Spleen (tissue), 11 donors: Measurements from ENCODE around the gene PLA2G4E. TPM values are rescaled to one million over a fixed set of nuclear protein-coding genes. Genes with fewer than 3 reads are reported as not detected.

Experiments
- DNase-seq: peaks from one replicate; pipeline ENCODE4 v3.0.0-alpha.2; 2020
- H3K27ac ChIP-seq, 8 donors: fragments of 200-600 bp; sonication (generic) in 7 of 8; 1 replicate in 4 of 8; 2 replicates in 4 of 8; pipeline versions ENCODE4 v1.5.0 to v1.8.0; 2016 to 2021; ENCODE audit warnings: inconsistent platforms in 4 of 8, mild to moderate bottlenecking in 4 of 8, moderate library complexity in 1 of 8
- H3K27me3 ChIP-seq, 7 donors: fragments of 200-600 bp; sonication (generic) in 6 of 7; replicated peaks in 1 of 7; 1 replicate in 4 of 7; 2 replicates in 3 of 7; pipeline versions ENCODE4 v1.5.0 to v1.8.0; 2016 to 2021; ENCODE audit warnings: inconsistent platforms in 3 of 7, mild to moderate bottlenecking in 1 of 7
- H3K36me3 ChIP-seq, 6 donors: fragments of 200-600 bp; sonication (generic) in 5 of 6; 1 replicate in 4 of 6; 2 replicates in 2 of 6; pipeline versions ENCODE4 v1.5.0 to v1.8.0; 2016 to 2021; ENCODE audit warnings: inconsistent platforms in 2 of 6
- H3K4me1 ChIP-seq, 6 donors: fragments of 200-600 bp; sonication (generic) in 5 of 6; 1 replicate in 3 of 6; 2 replicates in 3 of 6; pipeline versions ENCODE4 v1.5.0 to v1.8.0; 2016 to 2021; ENCODE audit warnings: inconsistent platforms in 3 of 6
- H3K4me3 ChIP-seq, 8 donors: fragments of 200-600 bp; sonication (generic) in 7 of 8; 1 replicate in 4 of 8; 2 replicates in 4 of 8; pipeline versions ENCODE4 v1.5.0 to v1.8.0; 2016 to 2021; ENCODE audit warnings: inconsistent platforms in 4 of 8, mild to moderate bottlenecking in 4 of 8, moderate library complexity in 2 of 8
- H3K9me3 ChIP-seq, 8 donors: fragments of 200-600 bp; sonication (generic) in 7 of 8; 1 replicate in 4 of 8; 2 replicates in 4 of 8; pipeline versions ENCODE4 v1.5.0 to v1.8.0; 2016 to 2021; ENCODE audit warnings: inconsistent platforms in 4 of 8
- POLR2A ChIP-seq, 3 donors: fragments of 450-650 bp; IDR thresholded peaks; one replicate each; pipeline ENCODE4 v1.5.1; 2017; ENCODE audit warnings: antibody characterized with exemption in 3 of 3, mild to moderate bottlenecking in 1 of 3
- POLR2AphosphoS5 ChIP-seq, 3 donors: sonication (generic); formaldehyde crosslinking; IDR thresholded peaks; one replicate each; pipeline ENCODE4 v1.5.1; 2017; ENCODE audit warnings: antibody characterized with exemption in 3 of 3
- WGBS, 5 donors: extraction: QIAGEN DNeasy Blood & Tissue Kit in 3 of 5; methylation state at CpG; one replicate each; pipeline versions ENCODE4 v1.1.5 to v1.1.7; 2013 to 2018; 5-methylcytosine and 5-hydroxymethylcytosine counted together
- intact Hi-C: fragments of 100-400 bp; cut with DNase I; formaldehyde crosslinking; loops from one replicate; pipeline ENCODE4 v1.15.0; 2023; ENCODE audit warnings: low total_unique reads
- polyA plus RNA-seq, 3 donors: library from polyadenylated mRNA; stranded (reverse); fragments of 200-250 nt; gene quantifications; one replicate each; pipeline ENCODE4 v1.2.1, GENCODE V29; 2013
- total RNA-seq, 7 donors: library from RNA; depleted of rRNA in 3 of 7; stranded (reverse); fragments of >200 nt in 3 of 7; fragmentation: NEBNext Ultra II Directional in 4 of 7; extraction: Animal tissue kit (Norgen Biotek cat#: 25700) in 4 of 7; gene quantifications; one replicate each; pipeline versions ENCODE4 v1.1.0 to v1.2.1, GENCODE V29; 2016 to 2021
- TF ChIP-seq, protein P1 (sequence below), 11 experiments: fragments of 200-600 bp in 7 of 11; fragments of 450-650 bp in 4 of 11; sonication (generic) in 4 of 11; IDR thresholded peaks in 8 of 11; conservative IDR thresholded peaks in 3 of 11; 1 replicate in 7 of 11; 2 replicates in 4 of 11; pipeline versions ENCODE4 v1.4.0 to v1.8.0; 2016 to 2021; ENCODE audit warnings: antibody characterized with exemption in 11 of 11, inconsistent platforms in 4 of 11, mild to moderate bottlenecking in 1 of 11
- donor health status: healthy with polysubstance abuse.
- donor health status: DM: no; HTN: no; CAD: no; lungs with moderate emphysema.
- donor health status: DM: no; HTN: no; CAD: no.
- donor health status: Bipolar disorder and iron deficiency.
- donor health status: healthy.
- donor health status: DM: no; HTN: no; CAD: no.
- donor health status: DM: yes; HTN: yes; CAD: no.

PLA2G4E gene
- total and polyA plus RNA-seq, 10 donors: not detected

- no peak overlapping the region for H3K4me3 ChIP-seq
- H3K27me3 ChIP-seq: peaks cover 0 to 62% (median 0%) of the 10 kb centered on the region in 7 donors
- H3K36me3 ChIP-seq: no peaks in the 10 kb centered on the region
- 74 to 90% (median 84%) methylated on average over 5 of the region's 5 CpGs for WGBS, 5 donors
- H3K27ac ChIP-seq: no peak overlapping the region
- intact Hi-C loops: no loop called here
- DNase-seq: no peak
- TF ChIP-seq POLR2AphosphoS5 (IDR thresholded peaks at IDR 0.05) (no peak), POLR2A (IDR thresholded peaks at IDR 0.05) (no peak)
- TF ChIP-seq, protein P1, sequence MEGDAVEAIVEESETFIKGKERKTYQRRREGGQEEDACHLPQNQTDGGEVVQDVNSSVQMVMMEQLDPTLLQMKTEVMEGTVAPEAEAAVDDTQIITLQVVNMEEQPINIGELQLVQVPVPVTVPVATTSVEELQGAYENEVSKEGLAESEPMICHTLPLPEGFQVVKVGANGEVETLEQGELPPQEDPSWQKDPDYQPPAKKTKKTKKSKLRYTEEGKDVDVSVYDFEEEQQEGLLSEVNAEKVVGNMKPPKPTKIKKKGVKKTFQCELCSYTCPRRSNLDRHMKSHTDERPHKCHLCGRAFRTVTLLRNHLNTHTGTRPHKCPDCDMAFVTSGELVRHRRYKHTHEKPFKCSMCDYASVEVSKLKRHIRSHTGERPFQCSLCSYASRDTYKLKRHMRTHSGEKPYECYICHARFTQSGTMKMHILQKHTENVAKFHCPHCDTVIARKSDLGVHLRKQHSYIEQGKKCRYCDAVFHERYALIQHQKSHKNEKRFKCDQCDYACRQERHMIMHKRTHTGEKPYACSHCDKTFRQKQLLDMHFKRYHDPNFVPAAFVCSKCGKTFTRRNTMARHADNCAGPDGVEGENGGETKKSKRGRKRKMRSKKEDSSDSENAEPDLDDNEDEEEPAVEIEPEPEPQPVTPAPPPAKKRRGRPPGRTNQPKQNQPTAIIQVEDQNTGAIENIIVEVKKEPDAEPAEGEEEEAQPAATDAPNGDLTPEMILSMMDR (IDR thresholded peaks at IDR 0.05 in 8 of 11, conservative IDR thresholded peaks at IDR 0.05 in 3 of 11): no peak
- peaks cover 0 to 22% (median 15%) of the 10 kb centered on the region in 6 donors for H3K4me1 ChIP-seq
- H3K9me3 ChIP-seq: no peaks in the 10 kb centered on the region
Measured at GRCh38 chr15:42060797-42061196, 40.0 kb upstream of the PLA2G4E start.

GRCh38 chr15:42060477-42060763, 39.6 kb upstream of the PLA2G4E start:
- intact Hi-C loops: no loop called here

DNA sequence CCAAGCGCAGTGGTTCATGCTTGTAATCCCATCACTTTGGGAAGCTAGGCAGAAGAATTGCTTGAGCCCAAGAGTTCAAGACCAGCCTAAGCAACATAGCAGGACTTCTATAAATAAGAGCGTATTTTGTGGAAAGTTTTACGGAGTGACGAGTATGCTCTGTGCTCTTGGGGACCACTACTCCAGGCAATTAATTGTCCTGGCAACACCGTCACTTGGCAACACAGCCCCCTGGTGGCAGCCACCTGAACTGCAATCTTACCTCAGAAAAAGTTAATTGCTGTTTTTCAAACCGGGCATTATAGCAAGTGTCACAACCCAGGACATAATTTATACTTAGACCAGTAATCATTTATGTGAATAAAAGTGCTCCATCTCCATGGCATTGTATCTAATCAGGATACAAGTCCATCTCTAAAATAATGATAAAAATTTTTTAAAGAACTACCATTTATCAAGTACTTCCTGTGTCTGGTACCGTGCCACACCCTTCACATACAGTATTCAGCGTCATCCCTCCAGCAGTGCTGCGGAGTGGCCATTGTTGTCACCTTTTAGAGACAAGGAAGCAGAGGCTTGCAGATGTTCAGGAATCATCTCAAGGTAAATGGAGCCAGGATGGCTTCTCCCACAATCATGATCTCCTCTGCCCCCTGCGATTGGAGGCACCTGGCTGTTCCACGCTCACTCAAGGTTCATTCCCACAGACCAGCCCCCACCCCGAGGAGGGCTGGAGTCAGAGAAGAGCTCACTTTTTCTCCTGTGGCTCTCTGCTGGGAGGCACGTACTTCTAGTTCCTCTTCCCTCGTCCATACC, 39.0 kb upstream of the PLA2G4E start:
- Histone ChIP-seq H3K36me3 (no peaks in the 10 kb centered on the region), H3K9me3 (no peaks in the 10 kb centered on the region), H3K4me3 (no peak overlapping the region), H3K27me3 (peaks cover 0 to 53% (median 0%) of the 10 kb centered on the region in 7 donors), H3K4me1 (peaks cover 0 to 22% (median 15%) of the 10 kb centered on the region in 6 donors), H3K27ac (no peak overlapping the region)
- intact Hi-C loops: loop anchor here (5.0 kb wide), 1 partner anchor 68 kb away; no protein-coding TSS in a partner anchor
- 37 to 46% (median 43%) methylated on average over 14 of the region's 14 CpGs for WGBS, 5 donors
- TF ChIP-seq POLR2AphosphoS5 (IDR thresholded peaks at IDR 0.05): no peak
- TF ChIP-seq, protein P1 (IDR thresholded peaks at IDR 0.05 in 8 of 11, conservative IDR thresholded peaks at IDR 0.05 in 3 of 11): peak; percentile 70 to 92 (median 89)
- DNase-seq: no peak

More at GRCh38 chr15:42060477-42060763, 39.6 kb upstream of the PLA2G4E start:
- no peak for DNase-seq
- Histone ChIP-seq H3K36me3 (no peaks in the 10 kb centered on the region), H3K27ac (no peak overlapping the region), H3K27me3 (peaks cover 0 to 58% (median 0%) of the 10 kb centered on the region in 7 donors), H3K4me1 (peaks cover 0 to 22% (median 15%) of the 10 kb centered on the region in 6 donors), H3K9me3 (no peaks in the 10 kb centered on the region), H3K4me3 (no peak overlapping the region)
- WGBS, 5 donors: 80 to 91% (median 82%) methylated on average over 4 of the region's 4 CpGs
- TF ChIP-seq, protein P1 (IDR thresholded peaks at IDR 0.05 in 8 of 11, conservative IDR thresholded peaks at IDR 0.05 in 3 of 11): no peak
- TF ChIP-seq POLR2AphosphoS5 (IDR thresholded peaks at IDR 0.05) (no peak), POLR2A (IDR thresholded peaks at IDR 0.05) (no peak)

DNA sequence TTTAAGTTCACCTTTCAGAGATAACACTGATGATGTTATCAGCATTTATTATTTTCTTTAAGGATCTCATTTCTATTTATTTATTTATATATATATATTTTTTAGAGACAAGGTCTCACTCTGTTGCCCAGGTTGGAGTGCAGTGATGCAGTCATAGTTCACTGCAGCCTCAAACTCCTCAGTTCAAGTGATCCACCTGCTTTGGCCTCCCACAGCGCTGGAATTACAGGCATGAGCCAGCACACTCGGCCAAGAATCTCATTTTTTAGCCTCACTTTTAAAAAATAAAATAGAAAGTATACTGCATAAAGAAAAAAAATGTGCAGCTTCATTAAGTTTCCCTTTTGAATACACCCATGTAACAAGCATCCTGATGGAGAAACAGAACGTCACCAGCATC, 37.9 kb upstream of the PLA2G4E start:
- no peak for TF ChIP-seq POLR2AphosphoS5 (IDR thresholded peaks at IDR 0.05)
- no peak for TF ChIP-seq POLR2A (IDR thresholded peaks at IDR 0.05)
- TF ChIP-seq, protein P1 (IDR thresholded peaks at IDR 0.05 in 8 of 11, conservative IDR thresholded peaks at IDR 0.05 in 3 of 11): no peak
- Histone ChIP-seq H3K36me3 (no peaks in the 10 kb centered on the region), H3K4me1 (peaks cover 0 to 22% (median 15%) of the 10 kb centered on the region in 6 donors), H3K9me3 (no peaks in the 10 kb centered on the region), H3K4me3 (no peak overlapping the region), H3K27ac (no peak overlapping the region), H3K27me3 (peaks cover 0 to 46% (median 0%) of the 10 kb centered on the region in 7 donors)
- no peak for DNase-seq
- intact Hi-C loops: loop anchor here (5.0 kb wide), 1 partner anchor 66 kb away; no protein-coding TSS in a partner anchor
- 64 to 83% (median 75%) methylated on average over 3 of the region's 3 CpGs for WGBS, 5 donors
